GM12878 (cell line): Measurements from ENCODE around the gene LINC00237. TPM values are rescaled to one million over a fixed set of nuclear protein-coding genes. Genes with fewer than 3 reads are reported as not detected.

Source experiments
- ASH2L ChIP-seq: fragments of 300-600, 200-600 bp; sonication (generic); IDR thresholded peaks from 2 replicates; pipeline ENCODE4 v1.6.1; 2017; ENCODE audit warnings: low read depth, mild to moderate bottlenecking, borderline replicate concordance
- HDAC2 ChIP-seq: fragments of 200-600 bp; sonication (generic); IDR thresholded peaks from 2 replicates; pipeline ENCODE4 v1.6.1; 2017
- KDM1A ChIP-seq: fragments of 200-600 bp; sonication (generic); IDR thresholded peaks from 2 replicates; pipeline ENCODE4 v1.6.1; 2016; ENCODE audit warnings: borderline replicate concordance
- MEF2B ChIP-seq: fragments of 450-650 bp; IDR thresholded peaks from 2 replicates; pipeline ENCODE4 v1.6.1; 2018; ENCODE audit warnings: mild to moderate bottlenecking, moderate library complexity; ENCODE audit not compliant: partially characterized antibody, poor library complexity, severe bottlenecking
- MTA2 ChIP-seq: fragments of 450-650 bp; IDR thresholded peaks from 2 replicates; pipeline ENCODE4 v1.6.1; 2016; ENCODE audit warnings: low read depth, mild to moderate bottlenecking, moderate library complexity
- NR2C2 ChIP-seq: IDR thresholded peaks from 2 replicates; pipeline ENCODE4 v1.6.1; 2011; ENCODE audit warnings: borderline replicate concordance, low read depth; ENCODE audit not compliant: control insufficient read depth, insufficient read length
- PAX5 ChIP-seq: IDR thresholded peaks from 2 replicates; pipeline ENCODE4 v1.6.1; 2011; ENCODE audit warnings: low read depth, low read length, borderline replicate concordance
- SRF ChIP-seq, 2 experiments: IDR thresholded peaks; 2 replicates each; pipeline ENCODE4 v1.6.1; 2011; ENCODE audit warnings: low read depth in 2 of 2, low read length in 2 of 2, mild to moderate bottlenecking in 1 of 2, moderate library complexity in 1 of 2
- WRNIP1 ChIP-seq: IDR thresholded peaks from 2 replicates; pipeline ENCODE4 v1.6.1; 2011; ENCODE audit warnings: low read depth, low read length, improper control_type of control experiment, borderline replicate concordance
- ZNF24 ChIP-seq: fragments of 450-650 bp; IDR thresholded peaks from 2 replicates; pipeline ENCODE4 v1.6.1; 2017; ENCODE audit warnings: antibody characterized with exemption, mild to moderate bottlenecking
- polyA plus RNA-seq, 11 experiments: library from polyadenylated mRNA; depleted of rRNA in 4 of 11; unstranded in 6 of 11; stranded (reverse) in 5 of 11; fragments of >200 nt; fragmentation: Nextera tagmentation in 4 of 11; fragmentation: Illumina TruSeq in 1 of 11; extraction: Ambion mirVana in 4 of 11; extraction: Trizol in 1 of 11; gene quantifications; 1 replicate in 1 of 11; 2 replicates in 10 of 11; pipeline versions ENCODE4 v1.2.1 to v1.2.3, GENCODE V29; 2011 to 2016; ENCODE audit warnings: inconsistent platforms in 2 of 11, missing spikeins in 2 of 11, low read depth in 1 of 11
- total RNA-seq, 4 experiments: library from RNA; depleted of rRNA in 3 of 4; stranded (reverse); fragments of >200 nt in 3 of 4; fragmentation: Illumina TruSeq in 1 of 4; extraction: Trizol in 1 of 4; gene quantifications; 2 replicates each; pipeline versions ENCODE4 v1.2.1 to v1.2.3, GENCODE V29; 2013 to 2021
- TF ChIP-seq, protein P1 (sequence below): fragments of 450-650 bp; formaldehyde crosslinking; IDR thresholded peaks from 2 replicates; pipeline ENCODE4 v1.4.0; 2022; ENCODE audit warnings: mild to moderate bottlenecking, moderate library complexity
- TF ChIP-seq, protein P2 (sequence below): IDR thresholded peaks from 2 replicates; pipeline ENCODE4 v1.6.1; 2012; ENCODE audit warnings: low read length, inconsistent platforms
- TF ChIP-seq, protein P3 (sequence below): fragments of 450-650 bp; IDR thresholded peaks from 2 replicates; pipeline ENCODE4 v1.6.1; 2016; ENCODE audit warnings: mild to moderate bottlenecking
- TF ChIP-seq, protein P4 (sequence below): IDR thresholded peaks from 2 replicates; pipeline ENCODE4 v1.6.1; 2012; ENCODE audit warnings: low read depth, low read length, improper control_type of control experiment
- TF ChIP-seq, protein P5 (sequence below): IDR thresholded peaks from 2 replicates; pipeline ENCODE4 v1.6.1; 2011; ENCODE audit warnings: low read depth, mild to moderate bottlenecking, low read length, moderate library complexity, borderline replicate concordance; ENCODE audit errors: extremely low read depth
- TF ChIP-seq, protein P6 (sequence below): fragments of 450-650 bp; IDR thresholded peaks from 2 replicates; pipeline ENCODE4 v1.6.1; 2017; ENCODE audit warnings: mild to moderate bottlenecking
- TF ChIP-seq, protein P7 (sequence below): IDR thresholded peaks from 2 replicates; pipeline ENCODE4 v1.6.1; 2012; ENCODE audit warnings: low read depth, low read length, improper control_type of control experiment

Gene LINC00237
- total and polyA plus RNA-seq, 10 of the 15 experiments (the other 5 are each of a cell fraction or from before 2014, with no cell fraction given), result not detected

DNA sequence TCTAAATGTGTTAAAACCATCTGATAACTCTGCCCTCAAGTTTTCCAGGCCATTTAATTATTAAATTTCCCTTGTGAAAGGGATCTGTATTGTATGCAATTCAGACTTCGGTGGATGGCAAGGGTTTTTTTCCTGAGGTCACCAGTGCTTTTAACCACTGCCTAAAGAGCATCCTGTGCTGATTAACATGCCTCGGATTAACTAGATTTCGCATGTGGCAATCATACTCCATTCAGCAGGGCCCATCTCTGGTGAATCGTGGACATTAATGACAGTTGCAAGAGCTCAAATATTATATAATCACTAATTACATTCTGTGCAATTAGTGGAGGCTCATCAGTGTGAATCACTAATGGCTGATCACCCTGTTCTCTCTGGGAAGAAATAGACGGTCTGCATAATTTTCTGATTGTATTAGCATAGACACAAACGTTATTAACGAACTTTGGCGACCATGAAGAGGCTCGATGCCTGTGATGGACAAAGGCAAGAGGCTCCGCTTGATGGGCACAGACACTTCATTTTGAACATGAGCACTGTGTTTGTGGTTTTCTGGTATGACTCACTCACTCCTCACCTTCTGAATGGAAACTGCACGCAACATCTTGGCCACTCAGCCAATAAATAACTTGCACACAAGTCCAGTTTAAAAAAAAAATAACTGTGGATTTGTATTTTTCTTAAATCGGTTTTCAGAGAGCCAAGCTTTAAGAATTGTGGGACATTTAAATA lies 31.4 kb downstream of the LINC00237 start (continued):
- TF ChIP-seq, protein P1, sequence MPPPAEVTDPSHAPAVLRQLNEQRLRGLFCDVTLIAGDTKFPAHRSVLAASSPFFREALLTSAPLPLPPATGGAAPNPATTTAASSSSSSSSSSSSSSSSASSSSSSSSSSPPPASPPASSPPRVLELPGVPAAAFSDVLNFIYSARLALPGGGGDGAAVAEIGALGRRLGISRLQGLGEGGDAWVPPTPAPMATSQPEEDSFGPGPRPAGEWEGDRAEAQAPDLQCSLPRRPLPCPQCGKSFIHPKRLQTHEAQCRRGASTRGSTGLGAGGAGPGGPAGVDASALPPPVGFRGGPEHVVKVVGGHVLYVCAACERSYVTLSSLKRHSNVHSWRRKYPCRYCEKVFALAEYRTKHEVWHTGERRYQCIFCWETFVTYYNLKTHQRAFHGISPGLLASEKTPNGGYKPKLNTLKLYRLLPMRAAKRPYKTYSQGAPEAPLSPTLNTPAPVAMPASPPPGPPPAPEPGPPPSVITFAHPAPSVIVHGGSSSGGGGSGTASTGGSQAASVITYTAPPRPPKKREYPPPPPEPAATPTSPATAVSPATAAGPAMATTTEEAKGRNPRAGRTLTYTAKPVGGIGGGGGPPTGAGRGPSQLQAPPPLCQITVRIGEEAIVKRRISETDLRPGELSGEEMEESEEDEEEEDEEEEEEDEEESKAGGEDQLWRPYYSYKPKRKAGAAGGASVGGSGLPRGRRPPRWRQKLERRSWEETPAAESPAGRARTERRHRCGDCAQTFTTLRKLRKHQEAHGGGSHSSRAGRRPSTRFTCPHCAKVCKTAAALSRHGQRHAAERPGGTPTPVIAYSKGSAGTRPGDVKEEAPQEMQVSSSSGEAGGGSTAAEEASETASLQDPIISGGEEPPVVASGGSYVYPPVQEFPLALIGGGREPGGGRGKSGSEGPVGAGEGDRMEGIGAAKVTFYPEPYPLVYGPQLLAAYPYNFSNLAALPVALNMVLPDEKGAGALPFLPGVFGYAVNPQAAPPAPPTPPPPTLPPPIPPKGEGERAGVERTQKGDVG (CRISPR knock-in tag), result no peak
- TF ChIP-seq, protein P2, sequence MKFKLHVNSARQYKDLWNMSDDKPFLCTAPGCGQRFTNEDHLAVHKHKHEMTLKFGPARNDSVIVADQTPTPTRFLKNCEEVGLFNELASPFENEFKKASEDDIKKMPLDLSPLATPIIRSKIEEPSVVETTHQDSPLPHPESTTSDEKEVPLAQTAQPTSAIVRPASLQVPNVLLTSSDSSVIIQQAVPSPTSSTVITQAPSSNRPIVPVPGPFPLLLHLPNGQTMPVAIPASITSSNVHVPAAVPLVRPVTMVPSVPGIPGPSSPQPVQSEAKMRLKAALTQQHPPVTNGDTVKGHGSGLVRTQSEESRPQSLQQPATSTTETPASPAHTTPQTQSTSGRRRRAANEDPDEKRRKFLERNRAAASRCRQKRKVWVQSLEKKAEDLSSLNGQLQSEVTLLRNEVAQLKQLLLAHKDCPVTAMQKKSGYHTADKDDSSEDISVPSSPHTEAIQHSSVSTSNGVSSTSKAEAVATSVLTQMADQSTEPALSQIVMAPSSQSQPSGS, result 0 out of 2 replicates have a peak, but pooled peaks have one; percentile 38
- TF ChIP-seq, protein P3, sequence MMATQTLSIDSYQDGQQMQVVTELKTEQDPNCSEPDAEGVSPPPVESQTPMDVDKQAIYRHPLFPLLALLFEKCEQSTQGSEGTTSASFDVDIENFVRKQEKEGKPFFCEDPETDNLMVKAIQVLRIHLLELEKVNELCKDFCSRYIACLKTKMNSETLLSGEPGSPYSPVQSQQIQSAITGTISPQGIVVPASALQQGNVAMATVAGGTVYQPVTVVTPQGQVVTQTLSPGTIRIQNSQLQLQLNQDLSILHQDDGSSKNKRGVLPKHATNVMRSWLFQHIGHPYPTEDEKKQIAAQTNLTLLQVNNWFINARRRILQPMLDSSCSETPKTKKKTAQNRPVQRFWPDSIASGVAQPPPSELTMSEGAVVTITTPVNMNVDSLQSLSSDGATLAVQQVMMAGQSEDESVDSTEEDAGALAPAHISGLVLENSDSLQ, result peak; percentile 80
- no peak for TF ChIP-seq NR2C2
- TF ChIP-seq, protein P4, sequence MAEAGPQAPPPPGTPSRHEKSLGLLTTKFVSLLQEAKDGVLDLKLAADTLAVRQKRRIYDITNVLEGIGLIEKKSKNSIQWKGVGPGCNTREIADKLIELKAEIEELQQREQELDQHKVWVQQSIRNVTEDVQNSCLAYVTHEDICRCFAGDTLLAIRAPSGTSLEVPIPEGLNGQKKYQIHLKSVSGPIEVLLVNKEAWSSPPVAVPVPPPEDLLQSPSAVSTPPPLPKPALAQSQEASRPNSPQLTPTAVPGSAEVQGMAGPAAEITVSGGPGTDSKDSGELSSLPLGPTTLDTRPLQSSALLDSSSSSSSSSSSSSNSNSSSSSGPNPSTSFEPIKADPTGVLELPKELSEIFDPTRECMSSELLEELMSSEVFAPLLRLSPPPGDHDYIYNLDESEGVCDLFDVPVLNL, result no peak
- no peak for TF ChIP-seq ASH2L
- TF ChIP-seq, protein P5, sequence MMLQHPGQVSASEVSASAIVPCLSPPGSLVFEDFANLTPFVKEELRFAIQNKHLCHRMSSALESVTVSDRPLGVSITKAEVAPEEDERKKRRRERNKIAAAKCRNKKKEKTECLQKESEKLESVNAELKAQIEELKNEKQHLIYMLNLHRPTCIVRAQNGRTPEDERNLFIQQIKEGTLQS, result no peak
- no peak for TF ChIP-seq WRNIP1
- no peak for TF ChIP-seq HDAC2
- TF ChIP-seq, protein P6, sequence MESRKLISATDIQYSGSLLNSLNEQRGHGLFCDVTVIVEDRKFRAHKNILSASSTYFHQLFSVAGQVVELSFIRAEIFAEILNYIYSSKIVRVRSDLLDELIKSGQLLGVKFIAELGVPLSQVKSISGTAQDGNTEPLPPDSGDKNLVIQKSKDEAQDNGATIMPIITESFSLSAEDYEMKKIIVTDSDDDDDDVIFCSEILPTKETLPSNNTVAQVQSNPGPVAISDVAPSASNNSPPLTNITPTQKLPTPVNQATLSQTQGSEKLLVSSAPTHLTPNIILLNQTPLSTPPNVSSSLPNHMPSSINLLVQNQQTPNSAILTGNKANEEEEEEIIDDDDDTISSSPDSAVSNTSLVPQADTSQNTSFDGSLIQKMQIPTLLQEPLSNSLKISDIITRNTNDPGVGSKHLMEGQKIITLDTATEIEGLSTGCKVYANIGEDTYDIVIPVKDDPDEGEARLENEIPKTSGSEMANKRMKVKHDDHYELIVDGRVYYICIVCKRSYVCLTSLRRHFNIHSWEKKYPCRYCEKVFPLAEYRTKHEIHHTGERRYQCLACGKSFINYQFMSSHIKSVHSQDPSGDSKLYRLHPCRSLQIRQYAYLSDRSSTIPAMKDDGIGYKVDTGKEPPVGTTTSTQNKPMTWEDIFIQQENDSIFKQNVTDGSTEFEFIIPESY, result no peak
- TF ChIP-seq ZNF24, result 0 out of 2 replicates have a peak, but pooled peaks have one; percentile 17
- TF ChIP-seq MEF2B, result no peak
- TF ChIP-seq, protein P7, sequence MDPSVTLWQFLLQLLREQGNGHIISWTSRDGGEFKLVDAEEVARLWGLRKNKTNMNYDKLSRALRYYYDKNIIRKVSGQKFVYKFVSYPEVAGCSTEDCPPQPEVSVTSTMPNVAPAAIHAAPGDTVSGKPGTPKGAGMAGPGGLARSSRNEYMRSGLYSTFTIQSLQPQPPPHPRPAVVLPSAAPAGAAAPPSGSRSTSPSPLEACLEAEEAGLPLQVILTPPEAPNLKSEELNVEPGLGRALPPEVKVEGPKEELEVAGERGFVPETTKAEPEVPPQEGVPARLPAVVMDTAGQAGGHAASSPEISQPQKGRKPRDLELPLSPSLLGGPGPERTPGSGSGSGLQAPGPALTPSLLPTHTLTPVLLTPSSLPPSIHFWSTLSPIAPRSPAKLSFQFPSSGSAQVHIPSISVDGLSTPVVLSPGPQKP, result no peak
- TF ChIP-seq MTA2, result peak; percentile 71
- TF ChIP-seq SRF (IDR thresholded peaks at IDR 0.05; ENCODE audit: low read depth in 2 of 2, low read length in 2 of 2), result no peak
- peak; percentile 84; the same call in 1 of the 2 replicates for TF ChIP-seq PAX5
- no peak for TF ChIP-seq KDM1A
